ENCODE data around the gene GPR22.

DNA sequence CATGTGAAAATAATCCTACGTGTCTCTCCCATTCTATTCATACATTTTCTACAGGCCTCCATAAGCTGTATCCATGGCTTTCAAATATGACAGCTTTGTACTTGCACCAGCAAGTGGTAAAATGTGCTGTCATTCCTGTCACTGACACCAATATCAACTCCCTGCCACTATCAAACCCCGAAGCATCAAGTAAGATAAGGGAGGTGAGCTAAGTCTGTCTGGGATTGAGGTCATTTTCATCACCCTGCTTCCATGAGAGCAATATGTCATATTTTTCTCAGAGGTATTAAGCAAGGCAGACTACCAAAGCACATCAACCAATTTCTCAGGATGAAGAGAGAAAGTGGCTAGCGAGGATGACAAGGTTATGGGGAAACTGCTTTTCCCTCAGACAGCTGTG lies 11.1 kb downstream of the GPR22 start:
- TF ChIP-seq, protein P1, sequence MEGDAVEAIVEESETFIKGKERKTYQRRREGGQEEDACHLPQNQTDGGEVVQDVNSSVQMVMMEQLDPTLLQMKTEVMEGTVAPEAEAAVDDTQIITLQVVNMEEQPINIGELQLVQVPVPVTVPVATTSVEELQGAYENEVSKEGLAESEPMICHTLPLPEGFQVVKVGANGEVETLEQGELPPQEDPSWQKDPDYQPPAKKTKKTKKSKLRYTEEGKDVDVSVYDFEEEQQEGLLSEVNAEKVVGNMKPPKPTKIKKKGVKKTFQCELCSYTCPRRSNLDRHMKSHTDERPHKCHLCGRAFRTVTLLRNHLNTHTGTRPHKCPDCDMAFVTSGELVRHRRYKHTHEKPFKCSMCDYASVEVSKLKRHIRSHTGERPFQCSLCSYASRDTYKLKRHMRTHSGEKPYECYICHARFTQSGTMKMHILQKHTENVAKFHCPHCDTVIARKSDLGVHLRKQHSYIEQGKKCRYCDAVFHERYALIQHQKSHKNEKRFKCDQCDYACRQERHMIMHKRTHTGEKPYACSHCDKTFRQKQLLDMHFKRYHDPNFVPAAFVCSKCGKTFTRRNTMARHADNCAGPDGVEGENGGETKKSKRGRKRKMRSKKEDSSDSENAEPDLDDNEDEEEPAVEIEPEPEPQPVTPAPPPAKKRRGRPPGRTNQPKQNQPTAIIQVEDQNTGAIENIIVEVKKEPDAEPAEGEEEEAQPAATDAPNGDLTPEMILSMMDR (IDR thresholded peaks at IDR 0.05), result no peak
- TF ChIP-seq ZFX (IDR thresholded peaks at IDR 0.05; ENCODE audit: borderline replicate concordance), result no peak

Data from 22Rv1 (cell line).